Panc1 (cell line): Measurements from ENCODE around the gene ZNF700. TPM values are rescaled to one million over a fixed set of nuclear protein-coding genes. Genes with fewer than 3 reads are reported as not detected.
"Not testable (repeated sequence)": the region's sequence is repeated elsewhere in the genome, so short reads cannot be mapped to it uniquely, and the experiment has no call there.

Experiments used
- ATAC-seq: fragments of 200-7000 bp; cut with Tn5 transposase; 2 replicates; pipeline ENCODE4 v1.9.1; 2020; ENCODE audit warnings: mild to moderate bottlenecking, moderate library complexity
- BruUV-seq: library from RNA; stranded (reverse); fragments of 400-500 nt; replicated peaks from 2 replicates; lab custom pipeline; 2021; lab: Mats Ljungman, UMichigan
- CTCF ChIA-PET: fragments of 300-600 bp; sonication (Branson Sonifier 250); formaldehyde crosslinking; loops from one replicate; lab custom pipeline; 2022; ENCODE audit warnings: antibody characterized with exemption; lab: Charles Lee
- POLR2A ChIA-PET: fragments of 300-600 bp; sonication (Branson Sonifier 250); formaldehyde crosslinking; loops from one replicate; lab custom pipeline; 2022; ENCODE audit warnings: antibody characterized with exemption; lab: Charles Lee
- DNase-seq: peaks from one replicate; pipeline ENCODE4 v3.0.0-alpha.2; 2010; ENCODE audit warnings: low read depth, low spot score
- H3K27ac ChIP-seq: 2 replicates; pipeline ENCODE4 v1.5.1; 2011; ENCODE audit warnings: mild to moderate bottlenecking, low read length, inconsistent platforms
- H3K27me3 ChIP-seq: fragments of 200-500 bp; sonication (Bioruptor generic); 2 replicates; pipeline ENCODE4 v1.6.0; 2014; ENCODE audit warnings: low read length, inconsistent platforms; ENCODE audit not compliant: control insufficient read depth, insufficient read depth
- H3K36me3 ChIP-seq: fragments of 200-500 bp; sonication (Bioruptor generic); 2 replicates; pipeline ENCODE4 v1.5.1; 2014; ENCODE audit warnings: inconsistent platforms, mild to moderate bottlenecking, low read length, moderate library complexity; ENCODE audit not compliant: control insufficient read depth, insufficient read depth
- H3K4me1 ChIP-seq: 2 replicates; pipeline ENCODE4 v1.5.1; 2011; ENCODE audit warnings: inconsistent platforms, mild to moderate bottlenecking, low read length, moderate library complexity; ENCODE audit not compliant: control insufficient read depth, insufficient read depth
- H3K4me3 ChIP-seq, 2 experiments: 2 replicates each; pipeline ENCODE4 v1.5.1; 2011 to 2012; ENCODE audit warnings: low read depth in 2 of 2, low read length in 2 of 2, mild to moderate bottlenecking in 2 of 2, inconsistent platforms in 1 of 2, moderate library complexity in 1 of 2
- H3K9me3 ChIP-seq: fragments of 200-500 bp; sonication (Bioruptor generic); 2 replicates; pipeline ENCODE4 v1.5.1; 2014; ENCODE audit warnings: low read depth, mild to moderate bottlenecking, inconsistent platforms, low read length, moderate library complexity; ENCODE audit not compliant: control insufficient read depth, insufficient read depth
- CTCF ChIP-seq: fragments of 450-650 bp; IDR thresholded peaks from 2 replicates; pipeline ENCODE4 v1.5.1; 2017; ENCODE audit warnings: mild to moderate bottlenecking
- POLR2AphosphoS5 ChIP-seq: IDR thresholded peaks from 2 replicates; pipeline ENCODE4 v1.6.1; 2012; ENCODE audit warnings: mild to moderate bottlenecking, low read depth, low read length, moderate library complexity
- REST ChIP-seq, 2 experiments: IDR thresholded peaks; 2 replicates each; pipeline ENCODE4 v1.6.1; 2011 to 2012; ENCODE audit warnings: low read depth in 2 of 2, control low read depth in 1 of 2, low read length in 1 of 2, mild to moderate bottlenecking in 1 of 2, moderate library complexity in 1 of 2; ENCODE audit not compliant: insufficient read depth in 1 of 2
- SIN3A ChIP-seq: IDR thresholded peaks from 2 replicates; pipeline ENCODE4 v1.6.1; 2012; ENCODE audit warnings: low read depth, mild to moderate bottlenecking, low read length, moderate library complexity, borderline replicate concordance; ENCODE audit not compliant: insufficient read depth
- TCF7L2 ChIP-seq: IDR thresholded peaks from 2 replicates; pipeline ENCODE4 v1.6.1; 2011; ENCODE audit warnings: mild to moderate bottlenecking, low read depth, low read length, inconsistent platforms
- in situ Hi-C: cut with HindIII; loops from 2 replicates; pipeline ENCODE4 v1.10.0; 2016; ENCODE audit warnings: low sequenced_read_pairs, low pct_unique_long_range_greater_than_20kb
- intact Hi-C: fragments of 100-400 bp; cut with micrococcal nuclease; formaldehyde crosslinking; loops from one replicate; pipeline ENCODE4 v1.10.0; 2022; ENCODE audit not compliant: unreplicated experiment
- total RNA-seq: library from RNA; stranded (reverse); gene quantifications from one replicate; pipeline ENCODE4 v1.2.1, GENCODE V29; 2021; ENCODE audit not compliant: unreplicated experiment

ZNF700 gene
- total RNA-seq, 1 experiment from 2014 or later, result 10.4 TPM

GRCh38 chr19:11931051-11931450 is 6.1 kb downstream of the ZNF700 start:
- DNase-seq, result no peak
- CTCF ChIA-PET, result no interaction called here
- ATAC-seq, result no peak
- no TSS peak for BruUV-seq
- Histone ChIP-seq H3K4me3 (no peak overlapping the region), H3K27me3 (no peaks in the 10 kb centered on the region), H3K27ac (no peak overlapping the region), H3K4me1 (no peaks in the 10 kb centered on the region), H3K36me3 (no peaks in the 10 kb centered on the region), H3K9me3 (peaks cover 17% of the 10 kb centered on the region; the same call in 1 of the 2 replicates)
- intact Hi-C loops, result no loop called here
- TF ChIP-seq TCF7L2 (no peak), POLR2AphosphoS5 (no peak), CTCF (no peak), REST (IDR thresholded peaks at IDR 0.05; ENCODE audit: insufficient read depth in 1 of 2, low read depth in 2 of 2, low read length in 1 of 2) (no peak), SIN3A (no peak)
- in situ Hi-C loops, result no loop called here
- POLR2A ChIA-PET, result no interaction called here

GRCh38 chr19:11931513-11931912 is 6.6 kb downstream of the ZNF700 start:
- no peaks in the 10 kb centered on the region for H3K36me3 ChIP-seq
- CTCF ChIA-PET, result no interaction called here
- BruUV-seq, result no TSS peak
- H3K4me3 ChIP-seq, result no peak overlapping the region
- ATAC-seq (no peak), DNase-seq (no peak)
- H3K4me1 ChIP-seq, result no peaks in the 10 kb centered on the region
- peaks cover 17% of the 10 kb centered on the region; the same call in 1 of the 2 replicates for H3K9me3 ChIP-seq
- no peak overlapping the region for H3K27ac ChIP-seq
- TF ChIP-seq REST (IDR thresholded peaks at IDR 0.05; ENCODE audit: insufficient read depth in 1 of 2, low read depth in 2 of 2, low read length in 1 of 2) (no peak), POLR2AphosphoS5 (no peak), TCF7L2 (no peak), CTCF (no peak), SIN3A (no peak)
- in situ Hi-C loops, result no loop called here
- POLR2A ChIA-PET, result no interaction called here
- intact Hi-C loops, result no loop called here
- H3K27me3 ChIP-seq, result no peaks in the 10 kb centered on the region

GRCh38 chr19:11935829-11936228 is 10.9 kb downstream of the ZNF700 start:
- H3K4me1 ChIP-seq, intact Hi-C loops, H3K36me3 ChIP-seq, DNase-seq, H3K27me3 ChIP-seq, H3K27ac ChIP-seq, POLR2A ChIA-PET, CTCF ChIA-PET, BruUV-seq, H3K4me3 ChIP-seq, in situ Hi-C loops, ATAC-seq: not testable (repeated sequence)
- H3K9me3 ChIP-seq, result peaks cover 13% of the 10 kb centered on the region; the same call in 1 of the 2 replicates

GRCh38 chr19:11938383-11938782 is 13.5 kb downstream of the ZNF700 start:
- H3K27me3 ChIP-seq, H3K4me1 ChIP-seq, H3K27ac ChIP-seq, ATAC-seq, POLR2A ChIA-PET, intact Hi-C loops, DNase-seq, H3K36me3 ChIP-seq, CTCF ChIA-PET, H3K4me3 ChIP-seq, BruUV-seq, in situ Hi-C loops: not testable (repeated sequence)
- H3K9me3 ChIP-seq, result peaks cover 27% of the 10 kb centered on the region; the same call in 1 of the 2 replicates
